GM19240 (cell line): ENCODE results near the gene LRIT1.

Experiments
- DNase-seq: peaks from one replicate; pipeline ENCODE4 v3.0.0; 2011; ENCODE audit warnings: low spot score; ENCODE audit not compliant: insufficient read length

The LRIT1 gene

GRCh38 chr10:84254552-84255478 is 13.5 kb upstream of the LRIT1 start:
- no peak for DNase-seq

DNA sequence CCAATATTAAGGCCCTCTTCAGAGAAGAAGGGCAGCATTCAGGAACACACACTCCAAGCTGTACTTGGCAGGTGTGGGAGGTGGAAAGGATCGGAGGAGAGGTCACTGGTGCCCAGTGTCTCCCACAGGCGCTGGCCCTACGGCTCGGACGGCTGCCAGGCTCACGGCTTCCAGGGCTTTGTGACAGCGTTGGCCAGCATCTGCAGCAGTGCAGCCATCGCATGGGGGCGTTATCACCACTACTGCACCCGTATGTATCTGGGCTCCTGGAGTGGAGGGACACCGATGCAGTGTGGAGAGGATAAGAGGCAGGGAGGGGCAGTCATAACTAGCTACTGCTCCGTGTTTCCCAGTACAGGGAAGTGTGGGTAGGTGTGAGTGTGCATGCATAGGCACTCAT is 7.4 kb upstream of the LRIT1 start:
- DNase-seq = no peak

DNA sequence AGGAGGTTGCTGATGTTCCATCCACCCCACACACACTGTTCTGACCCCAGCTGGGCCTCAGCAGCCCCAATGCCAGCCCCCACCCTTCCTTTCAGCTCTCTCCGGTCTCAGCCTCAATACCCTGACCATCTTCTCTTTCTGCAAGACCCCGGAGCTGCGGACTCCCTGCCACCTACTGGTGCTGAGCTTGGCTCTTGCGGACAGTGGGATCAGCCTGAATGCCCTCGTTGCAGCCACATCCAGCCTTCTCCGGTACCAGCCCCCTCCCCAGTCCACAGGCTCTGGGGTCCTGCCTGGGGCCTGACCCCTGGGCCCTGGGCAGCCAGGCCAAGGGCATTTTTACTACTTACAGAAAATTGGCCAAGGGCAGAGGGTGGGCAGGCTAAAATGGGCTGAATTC is 6.2 kb upstream of the LRIT1 start:
- DNase-seq = no peak

DNA sequence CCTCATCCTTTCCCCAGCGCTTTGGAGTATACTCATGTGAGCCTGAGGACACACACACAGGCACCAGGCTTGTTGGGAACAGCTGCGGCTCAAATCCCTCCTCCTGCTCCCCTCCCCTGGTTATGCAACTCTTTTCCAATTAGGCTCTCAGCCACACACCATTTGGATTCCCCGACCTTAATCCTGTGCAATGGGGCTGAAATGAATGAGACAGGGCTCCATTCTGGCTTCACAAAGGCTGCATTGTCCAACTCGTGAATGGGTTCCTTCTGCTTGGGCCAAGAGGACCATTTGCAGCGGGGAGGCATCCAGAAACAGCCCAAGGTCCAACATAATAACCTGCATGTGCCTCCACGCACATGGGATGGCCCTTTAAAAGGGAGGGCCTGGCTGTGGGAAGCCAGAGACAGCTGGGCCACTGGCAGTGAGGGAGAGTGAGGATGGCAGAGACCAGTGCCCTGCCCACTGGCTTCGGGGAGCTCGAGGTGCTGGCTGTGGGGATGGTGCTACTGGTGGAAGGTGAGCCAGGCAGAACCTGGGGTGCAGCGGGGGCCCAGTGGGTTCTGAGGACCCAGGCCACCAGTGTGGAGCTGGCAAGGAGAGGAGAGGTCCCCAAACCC is 3.4 kb upstream of the LRIT1 start, which contains the start of gene RGR:
Gene RGR (plus strand): TSS at position 403 of the 620 bp plus-strand sequence. CDS start 38 bp downstream, at position 441.
- no peak for DNase-seq

DNA sequence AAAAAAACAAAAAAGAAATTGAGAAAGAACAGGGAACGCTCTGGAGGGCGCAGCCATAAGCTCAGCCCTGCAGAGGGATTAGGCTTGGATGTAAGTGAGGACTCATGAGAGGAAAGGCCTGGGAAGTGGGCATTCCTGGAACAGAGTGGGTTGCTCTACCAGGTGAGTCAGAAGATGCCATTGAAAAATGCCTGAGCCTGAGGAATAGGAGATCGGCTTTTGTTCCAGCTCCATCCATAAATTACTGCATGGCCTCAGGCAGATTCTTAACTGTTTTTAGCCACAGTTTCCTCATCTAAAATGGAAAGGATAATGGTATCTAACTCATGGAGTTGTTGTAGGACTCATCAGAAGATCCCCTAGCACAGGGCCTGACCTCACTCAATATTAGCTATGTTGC is 2.4 kb upstream of the LRIT1 start:
- DNase-seq = no peak

DNA sequence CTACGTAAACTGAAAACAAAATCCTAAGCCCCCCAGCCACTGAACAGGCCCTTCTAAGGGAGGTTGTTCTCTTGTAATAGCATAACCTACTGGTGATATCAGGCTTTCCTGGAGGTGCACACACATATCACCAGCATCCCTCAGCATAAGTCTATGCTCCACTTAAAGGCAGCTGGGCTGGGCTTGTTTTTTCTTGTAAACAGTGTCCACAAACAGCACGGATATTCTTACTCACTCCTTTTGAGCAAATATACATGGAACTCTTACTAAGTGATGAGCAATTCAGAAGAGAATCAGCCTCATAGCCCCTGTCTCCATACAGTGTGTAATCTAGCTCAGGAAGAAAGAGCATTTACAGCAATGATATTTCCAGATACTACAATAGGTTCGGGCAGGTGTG is 2.4 kb downstream of the LRIT1 start:
- no peak for DNase-seq

DNA sequence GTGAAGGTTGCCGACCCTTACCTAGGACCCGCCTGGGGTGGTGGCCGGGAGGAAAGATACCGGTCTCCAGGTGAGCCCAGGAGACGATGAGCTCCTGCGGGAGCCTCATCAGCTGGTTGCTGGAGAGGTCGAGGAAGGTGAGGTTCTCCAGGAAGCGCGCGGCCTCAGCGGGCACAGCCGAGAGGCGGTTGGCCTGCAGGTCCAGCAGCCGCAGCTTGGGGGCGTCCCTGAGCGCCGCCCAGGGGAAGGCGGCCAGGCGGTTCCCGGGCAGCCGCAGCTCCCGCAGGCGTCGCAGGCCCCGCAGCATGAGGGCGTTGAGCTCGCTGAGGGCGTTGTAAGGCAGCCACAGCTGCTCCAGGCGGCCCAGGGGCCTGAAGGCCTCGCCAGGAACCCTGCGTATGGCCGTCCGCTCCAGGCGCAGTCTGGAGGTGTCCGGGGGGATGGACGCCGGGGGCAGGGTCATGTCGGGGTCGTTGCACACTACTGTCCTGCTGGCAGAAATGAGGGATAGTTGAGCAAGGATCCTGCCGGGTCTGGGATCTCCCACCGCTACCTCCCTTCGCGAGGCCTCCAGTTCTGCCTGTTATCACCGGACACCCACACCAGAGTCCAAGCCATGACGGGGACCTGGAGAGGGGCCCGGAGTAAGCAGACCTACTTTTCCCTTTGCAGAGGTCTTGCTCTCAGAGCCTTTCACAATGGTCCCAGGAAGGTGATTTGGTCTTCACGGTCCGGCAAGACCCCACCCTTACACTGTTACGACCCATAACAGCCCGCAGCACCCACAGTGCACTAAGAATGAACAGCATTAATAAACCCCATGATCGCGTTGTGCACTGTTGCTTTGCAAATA is 3.9 kb downstream of the LRIT1 start:
- DNase-seq = no peak

DNA sequence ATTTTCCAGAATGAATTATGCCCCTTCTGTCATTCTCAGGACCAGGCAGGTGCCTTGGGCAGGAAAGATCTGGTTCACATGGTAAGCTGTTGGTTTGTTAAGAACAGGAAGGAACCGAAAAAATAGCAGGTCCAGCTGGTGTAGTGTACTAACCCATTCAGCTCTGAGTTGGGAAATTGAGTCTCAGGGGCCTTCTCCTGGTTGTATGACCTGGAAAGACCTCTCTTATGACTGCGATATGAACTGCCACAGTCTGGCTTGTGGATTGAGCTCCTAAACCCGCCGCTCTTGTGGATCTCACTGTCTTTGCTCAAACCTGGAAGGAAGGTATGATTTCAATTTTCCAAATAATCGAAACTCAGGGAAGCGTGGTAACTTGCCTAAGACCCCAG is 4.5 kb downstream of the LRIT1 start:
- no peak for DNase-seq

- DNase-seq = no peak
Observed at GRCh38 chr10:84235096-84235495, 6.2 kb downstream of the LRIT1 start.

GRCh38 chr10:84234479-84234878 is 6.9 kb downstream of the LRIT1 start:
- no peak for DNase-seq

- DNase-seq = no peak
Observed at GRCh38 chr10:84233940-84234339, 7.4 kb downstream of the LRIT1 start.

- DNase-seq = no peak
Observed at GRCh38 chr10:84232376-84232775, 9.0 kb downstream of the LRIT1 start.

- no peak for DNase-seq
Observed at GRCh38 chr10:84230359-84230758, 11.0 kb downstream of the LRIT1 start.

DNA sequence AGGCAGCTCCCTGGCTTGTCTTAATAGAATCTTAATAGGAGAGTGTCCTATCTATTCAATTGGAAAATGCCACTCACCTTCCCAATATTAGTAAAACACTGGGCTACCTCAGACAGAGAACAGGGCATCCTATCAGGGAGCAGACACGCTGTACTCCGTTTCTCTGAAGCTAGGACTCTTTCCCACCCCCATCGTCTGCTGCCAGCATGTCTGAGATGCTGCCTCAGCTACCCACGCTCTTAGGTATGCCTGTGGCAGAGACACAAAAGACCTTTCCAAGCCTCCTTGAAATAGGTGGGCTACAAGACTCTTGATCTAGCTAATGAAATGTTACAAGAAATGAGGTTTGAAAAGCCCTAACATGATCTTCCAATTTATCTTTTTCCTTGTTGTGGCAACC is 13.5 kb downstream of the LRIT1 start:
- DNase-seq = no peak

DNA sequence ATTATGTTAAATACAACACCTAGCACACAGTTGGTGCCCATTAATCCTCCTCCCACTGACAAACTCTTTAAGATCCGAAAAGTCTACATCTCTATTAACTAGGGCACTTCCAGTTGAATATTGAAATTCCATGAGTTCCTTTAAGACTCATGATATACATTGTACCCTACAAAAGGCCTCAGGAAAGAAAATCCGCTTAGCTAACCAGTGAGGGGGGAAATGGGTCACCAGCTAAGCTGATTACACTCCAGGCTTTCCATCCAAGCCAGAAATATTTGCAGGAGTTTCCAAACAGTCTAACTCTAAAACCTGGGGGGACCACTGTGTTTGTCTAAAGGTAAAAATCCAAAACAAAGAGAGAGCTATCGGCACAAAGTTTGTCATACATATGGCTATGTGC is 14.7 kb downstream of the LRIT1 start:
- no peak for DNase-seq

GRCh38 chr10:84225427-84226173 is 15.7 kb downstream of the LRIT1 start, which contains the start of gene LRIT2:
LRIT2 (minus strand) TSS chr10:84225544; CDS start chr10:84225520, 24 bp downstream.
- no peak for DNase-seq

GRCh38 chr10:84224411-84225028 is 16.8 kb downstream of the LRIT1 start:
- no peak for DNase-seq

DNA sequence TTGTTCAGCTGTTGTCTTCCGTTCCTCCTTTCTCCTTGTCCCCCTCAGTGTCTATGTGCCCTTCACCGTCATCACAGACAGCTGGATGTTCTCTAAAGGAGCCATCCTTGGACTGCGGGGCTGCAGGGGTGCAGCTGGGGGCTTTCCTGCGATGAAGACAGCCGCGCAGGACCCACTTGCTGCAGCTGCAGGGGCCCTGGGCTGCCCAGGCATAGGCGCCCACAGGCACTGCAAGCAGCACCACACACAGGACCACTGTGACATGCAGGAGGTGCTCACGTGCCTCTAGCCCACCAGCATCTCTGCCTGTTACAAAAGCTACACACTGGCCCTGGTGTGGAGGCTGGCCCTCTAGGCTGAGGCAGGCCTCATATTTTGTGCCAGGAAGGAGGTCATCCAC is 19.4 kb downstream of the LRIT1 start:
- DNase-seq = no peak

DNA sequence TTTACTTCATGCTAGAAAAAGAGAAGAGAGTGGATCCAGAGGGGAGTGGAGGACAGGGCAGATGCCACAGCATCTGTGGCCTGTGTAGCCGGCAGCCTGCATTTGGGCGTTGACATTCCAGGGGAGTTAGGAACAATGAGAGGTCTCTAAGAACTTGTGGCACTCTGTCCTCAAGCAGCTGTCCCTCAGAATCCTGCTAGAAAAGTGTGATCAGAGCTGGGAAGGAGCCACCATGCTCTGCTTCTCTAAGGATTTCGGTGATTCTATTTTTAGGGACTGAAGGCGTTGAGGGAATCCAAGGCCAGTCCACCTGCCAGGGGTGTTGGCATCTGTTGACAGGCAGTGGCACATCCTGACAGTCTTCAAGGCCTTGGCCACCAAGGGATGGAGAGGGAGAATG is 23.6 kb downstream of the LRIT1 start:
- DNase-seq = no peak

- DNase-seq = no peak
Observed at GRCh38 chr10:84216834-84217233, 24.5 kb downstream of the LRIT1 start.
